IPS DF 19.7 (cell line): ENCODE data around the gene FANCL.
"Not testable (repeated sequence)": the region's sequence is repeated elsewhere in the genome, so short reads cannot be mapped to it uniquely, and the experiment has no call there.

ENCODE experiments used
- DNase-seq: peaks from one replicate; pipeline ENCODE4 v3.0.0-alpha.2; 2013; ENCODE audit warnings: low read depth, low spot score

FANCL gene

DNA sequence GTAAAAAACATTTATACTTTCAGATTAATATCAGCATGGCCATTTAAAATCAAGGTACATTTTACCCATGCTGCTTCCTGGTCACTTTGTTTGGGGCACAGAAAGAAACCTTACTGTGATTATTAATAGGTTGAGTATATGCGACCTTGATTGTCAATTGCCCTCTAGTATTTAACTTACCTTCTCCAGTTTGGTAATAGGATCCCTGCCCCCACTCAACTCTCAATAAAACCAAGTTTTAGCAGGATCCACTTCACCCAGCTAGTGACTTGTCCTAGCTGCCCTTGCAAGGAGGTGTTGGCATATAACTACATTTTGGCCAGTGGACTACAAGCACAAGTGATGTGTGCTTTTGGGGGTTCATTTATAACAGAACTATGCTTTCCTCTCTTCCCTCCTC is 34.3 kb downstream of the FANCL start:
- no peak for DNase-seq

DNA sequence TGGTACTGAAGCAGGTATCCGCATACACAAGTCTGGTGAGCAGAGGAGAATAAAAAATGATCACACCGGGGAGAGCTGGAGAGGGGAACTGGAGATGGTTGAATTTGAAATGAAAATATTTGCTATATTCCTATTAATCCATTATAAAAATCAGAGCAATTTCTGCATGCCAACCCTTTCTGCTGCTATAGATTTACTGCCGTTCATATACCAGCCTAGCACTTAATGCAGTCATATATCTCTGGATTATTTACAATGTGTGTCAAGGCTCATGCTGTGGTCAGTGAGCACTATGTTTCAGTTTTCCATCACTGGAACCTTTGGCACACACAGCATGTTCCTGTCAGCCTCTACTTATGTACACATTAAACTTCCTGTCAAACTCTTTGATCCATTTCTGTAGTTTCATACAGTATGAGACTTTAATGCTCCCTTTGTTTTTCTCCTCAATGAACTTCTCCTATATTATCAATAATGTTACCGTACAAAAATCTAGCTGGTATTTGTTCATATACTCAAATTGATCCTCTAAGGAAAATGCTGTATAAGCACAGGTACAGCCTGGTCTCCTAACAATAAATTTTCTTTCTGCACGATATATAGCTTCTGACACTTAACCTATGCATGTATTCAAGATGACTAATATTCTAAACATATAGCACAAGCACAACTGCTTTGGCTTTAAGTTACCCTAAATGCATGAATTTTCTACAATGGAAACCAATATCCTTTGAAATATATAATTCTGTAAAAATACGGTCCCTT is 36.7 kb downstream of the FANCL start:
- no peak for DNase-seq

DNA sequence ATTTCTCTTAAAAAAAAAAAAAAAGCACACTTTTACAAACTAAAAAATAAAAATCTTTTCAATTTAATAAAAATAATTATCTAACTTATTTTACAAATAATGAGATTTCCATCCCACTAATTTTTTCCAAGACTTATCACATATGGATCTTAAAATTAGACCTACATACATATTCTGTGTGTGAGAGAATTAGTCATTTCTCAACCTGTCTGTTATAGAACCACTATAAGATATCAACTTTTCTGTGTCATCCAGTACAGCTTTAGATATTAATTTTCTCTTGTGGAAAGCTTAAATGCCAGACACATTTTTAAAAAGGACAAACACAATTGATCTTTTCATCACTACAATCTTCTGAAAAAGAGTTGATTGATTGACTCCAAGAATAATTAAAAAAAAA is 38.1 kb downstream of the FANCL start:
- DNase-seq = no peak

DNA sequence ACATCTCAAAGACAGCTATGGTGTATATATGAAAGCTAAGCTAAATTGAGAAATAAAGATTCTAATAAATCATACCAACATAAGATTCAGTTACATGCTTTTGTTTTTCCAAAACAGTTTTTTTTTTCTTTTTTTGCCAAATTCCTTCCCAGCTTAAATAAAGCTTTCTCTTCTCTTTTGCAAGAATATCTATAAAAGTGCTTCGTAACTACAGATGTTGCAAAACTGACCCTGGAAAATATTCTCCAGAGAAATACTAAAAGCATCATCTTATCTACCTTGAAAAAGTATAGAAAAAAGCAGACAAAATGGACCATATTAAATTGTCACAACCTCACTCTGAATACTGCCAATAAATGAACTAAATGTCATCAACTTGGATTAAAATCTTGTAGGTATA is 38.7 kb downstream of the FANCL start:
- no peak for DNase-seq

DNA sequence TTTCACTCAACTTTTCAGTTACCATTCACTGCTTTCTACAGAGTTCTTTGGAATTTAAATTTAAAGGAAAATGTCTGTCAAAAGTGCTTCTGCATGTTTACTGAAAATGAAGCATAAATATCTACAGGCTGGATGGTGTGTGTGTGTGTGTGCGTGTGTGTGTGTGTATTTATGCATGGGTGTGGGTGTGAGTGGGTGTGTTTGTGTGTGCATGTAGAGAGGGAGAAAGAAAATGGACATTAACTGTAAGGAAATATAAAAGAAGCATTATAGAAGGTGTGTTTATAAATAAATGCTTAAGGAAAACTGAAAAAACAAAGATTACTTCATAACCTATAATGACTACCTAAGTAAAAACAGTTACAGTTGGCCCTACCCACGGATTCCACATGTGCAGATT is 43.2 kb downstream of the FANCL start:
- DNase-seq = no peak

DNA sequence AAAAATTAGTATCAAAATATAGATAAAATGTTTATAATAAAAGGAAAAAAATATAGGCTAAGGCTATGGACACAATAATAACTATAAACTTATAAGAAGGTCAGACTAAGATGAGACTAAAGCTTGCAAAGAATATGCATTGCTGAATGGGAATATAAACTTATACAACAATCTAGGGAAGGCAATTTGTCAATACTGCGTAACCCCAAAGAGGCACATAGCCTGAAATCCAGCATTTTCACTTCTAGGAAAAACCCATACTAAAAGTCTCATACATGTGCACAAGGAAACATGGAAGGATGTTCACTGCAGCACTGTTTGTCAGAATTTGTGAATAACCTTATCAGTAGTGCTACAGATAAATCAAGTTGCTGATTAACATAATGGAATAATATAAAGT is 45.5 kb downstream of the FANCL start:
- no peak for DNase-seq

DNA sequence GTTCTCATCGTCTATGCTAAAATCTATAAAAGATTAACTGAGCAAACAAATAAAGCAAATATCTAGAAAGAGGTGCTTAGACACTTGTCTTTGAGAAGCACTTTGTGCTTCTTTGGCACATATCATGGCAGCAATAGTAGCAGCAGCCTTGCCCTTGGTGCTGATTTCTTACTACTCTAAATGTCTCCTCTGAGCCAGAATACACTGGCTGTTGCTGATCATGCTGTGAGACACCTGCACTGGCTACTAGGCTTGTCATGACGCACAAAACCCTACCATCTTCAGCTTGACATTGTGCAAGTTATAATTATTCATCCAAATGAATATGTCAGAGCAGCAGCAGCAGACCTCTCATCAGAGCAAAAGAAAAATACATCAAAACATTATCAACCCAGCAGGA is 46.7 kb downstream of the FANCL start:
- DNase-seq = no peak

DNA sequence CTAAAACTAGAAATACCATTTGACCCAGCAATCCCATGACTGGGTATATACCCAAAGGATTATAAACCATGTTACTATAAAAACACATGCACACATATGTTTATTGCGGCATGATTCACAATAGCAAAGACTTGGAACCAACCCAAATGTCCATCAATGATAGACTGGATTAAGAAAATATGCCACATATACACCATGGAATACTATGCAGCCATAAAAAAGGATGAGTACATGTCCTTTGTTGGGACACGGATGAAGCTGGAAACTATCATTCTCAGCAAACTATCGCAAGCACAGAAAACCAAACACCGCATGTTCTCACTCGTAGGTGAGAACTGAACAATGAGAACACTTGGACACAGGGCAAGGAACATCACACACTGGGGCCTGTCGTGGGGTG is 54.1 kb downstream of the FANCL start:
- DNase-seq = not testable (repeated sequence)

DNA sequence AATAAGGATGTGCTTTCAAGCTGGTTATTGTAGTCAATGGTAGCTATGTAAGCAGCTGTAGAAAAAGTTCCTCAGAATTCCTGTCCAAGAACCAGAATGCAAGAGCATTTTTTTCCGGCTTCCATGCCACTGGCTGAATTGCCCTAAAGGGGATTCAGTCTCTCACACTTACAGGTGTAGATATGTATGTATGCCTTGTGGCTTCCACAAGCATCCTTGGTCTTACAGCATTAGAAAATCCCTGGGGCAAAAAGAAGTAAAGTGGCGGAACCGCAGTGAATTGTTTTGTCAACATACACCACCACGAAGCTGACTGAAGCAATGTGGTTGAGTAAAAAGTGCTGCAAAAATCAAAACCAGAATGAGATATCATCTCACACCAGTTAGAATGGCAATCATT is 54.6 kb downstream of the FANCL start:
- DNase-seq = no peak

DNA sequence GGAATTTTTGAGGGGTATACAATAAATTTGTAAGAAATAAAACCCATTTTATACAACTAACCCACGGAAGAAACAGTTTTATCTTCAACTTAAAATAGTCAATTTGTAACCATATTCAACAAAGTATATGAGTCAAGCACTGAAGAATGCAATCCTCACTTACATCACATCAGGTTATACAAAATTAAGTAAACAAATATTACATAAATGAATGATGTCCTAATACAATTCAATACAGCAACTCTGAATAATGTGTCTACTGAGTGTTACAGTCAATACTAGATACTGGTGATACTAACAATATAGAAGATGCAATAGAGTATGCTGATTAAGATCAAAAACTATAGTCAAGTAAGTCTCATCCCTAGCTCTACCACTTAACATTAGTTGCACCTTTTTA is 58.6 kb downstream of the FANCL start:
- no peak for DNase-seq

DNA sequence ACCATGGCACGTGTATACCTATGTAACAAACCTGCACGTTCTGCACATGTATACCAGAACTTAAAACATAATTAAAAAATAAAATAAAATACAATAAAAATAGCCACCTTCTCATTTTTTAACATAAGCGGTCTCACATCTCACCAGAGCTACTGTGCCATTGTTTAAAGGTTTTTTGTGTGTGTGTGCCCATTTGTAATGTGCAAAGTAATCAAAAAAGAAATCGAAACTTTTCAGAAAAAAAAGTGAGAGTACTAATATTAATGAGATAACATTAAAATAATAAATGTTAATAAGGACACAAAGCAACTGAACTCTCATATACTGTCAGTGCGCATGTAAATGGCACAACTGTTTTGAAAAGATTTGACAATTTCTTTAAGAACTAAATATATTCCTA is 60.5 kb downstream of the FANCL start:
- no peak for DNase-seq

DNA sequence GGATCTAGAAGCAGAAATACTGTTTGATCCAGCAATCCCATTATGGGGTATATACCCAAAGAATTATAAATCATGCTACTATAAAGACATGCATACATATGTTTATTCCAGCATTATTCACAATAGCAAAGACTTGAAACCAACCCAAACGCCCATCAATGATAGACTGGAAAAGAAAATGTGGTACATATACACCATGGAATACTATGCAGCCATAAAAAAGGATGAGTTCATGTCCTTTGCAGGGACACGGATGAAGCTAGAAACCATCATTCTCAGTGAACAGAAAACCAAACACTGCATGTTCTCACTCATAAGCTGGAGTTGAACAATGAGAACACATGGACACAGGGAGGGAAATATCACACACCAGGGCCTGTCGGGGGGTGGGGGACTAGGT is 61.0 kb downstream of the FANCL start:
- DNase-seq = not testable (repeated sequence)

DNA sequence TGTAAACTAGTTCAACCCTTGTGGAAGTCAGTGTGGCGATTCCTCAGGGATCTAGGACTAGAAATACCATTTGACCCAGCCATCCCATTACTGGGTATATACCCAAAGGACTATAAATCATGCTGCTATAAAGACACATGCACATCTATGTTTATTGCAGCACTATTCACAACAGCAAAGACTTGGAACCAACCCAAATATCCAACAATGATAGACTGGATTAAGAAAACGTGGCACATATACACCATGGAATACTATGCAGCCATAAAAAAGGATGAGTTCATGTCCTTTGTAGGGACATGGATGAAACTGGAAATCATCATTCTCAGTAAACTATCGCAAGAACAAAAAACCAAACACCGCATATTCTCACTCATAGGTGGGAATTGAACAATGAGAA is 63.9 kb downstream of the FANCL start:
- DNase-seq = not testable (repeated sequence)

DNA sequence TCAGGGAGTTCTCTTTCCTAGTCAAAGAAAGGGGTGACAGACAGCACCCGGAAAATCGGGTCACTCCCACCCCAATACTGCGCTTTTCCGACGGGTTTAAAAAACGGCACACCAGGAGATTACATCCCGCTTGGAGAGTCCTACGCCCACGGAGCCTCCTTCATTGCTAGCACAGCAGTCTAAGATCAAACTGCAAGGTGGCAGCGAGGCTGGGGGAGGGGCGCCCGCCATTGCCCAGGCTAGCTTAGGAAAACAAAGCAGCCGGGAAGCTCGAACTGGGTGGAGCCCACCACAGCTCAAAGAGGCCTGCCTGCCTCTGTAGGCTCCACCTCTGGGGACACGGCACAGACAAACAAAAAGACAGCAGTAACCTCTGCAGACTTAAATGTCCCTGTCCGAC is 69.3 kb downstream of the FANCL start:
- DNase-seq = not testable (repeated sequence)

DNA sequence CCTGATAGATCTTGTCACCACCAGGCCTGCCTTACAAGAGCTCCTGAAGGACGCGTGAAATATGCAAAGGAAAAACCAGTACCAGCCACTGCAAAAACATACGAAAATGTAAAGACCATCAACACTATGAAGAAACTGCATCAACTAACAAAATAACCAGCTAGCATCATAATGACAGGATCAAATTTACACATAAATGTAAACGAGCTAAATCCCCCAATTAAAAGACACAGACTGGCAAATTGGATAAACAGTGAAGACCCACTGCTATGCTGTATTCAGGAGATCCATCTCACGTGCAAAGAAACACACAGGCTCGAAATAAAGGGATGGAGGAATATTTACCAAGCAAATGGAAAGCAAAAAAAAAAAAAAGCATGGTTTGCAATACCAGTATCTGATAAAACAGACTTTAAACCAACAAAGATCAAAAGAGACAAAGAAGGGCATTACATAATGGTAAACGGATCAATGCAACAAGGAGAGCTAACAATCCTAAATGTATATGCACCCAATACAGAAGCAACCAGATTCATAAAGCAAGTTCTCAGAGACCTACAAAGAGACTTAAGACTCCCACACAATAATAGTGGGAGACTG is 70.7 kb downstream of the FANCL start:
- not testable (repeated sequence) for DNase-seq

DNA sequence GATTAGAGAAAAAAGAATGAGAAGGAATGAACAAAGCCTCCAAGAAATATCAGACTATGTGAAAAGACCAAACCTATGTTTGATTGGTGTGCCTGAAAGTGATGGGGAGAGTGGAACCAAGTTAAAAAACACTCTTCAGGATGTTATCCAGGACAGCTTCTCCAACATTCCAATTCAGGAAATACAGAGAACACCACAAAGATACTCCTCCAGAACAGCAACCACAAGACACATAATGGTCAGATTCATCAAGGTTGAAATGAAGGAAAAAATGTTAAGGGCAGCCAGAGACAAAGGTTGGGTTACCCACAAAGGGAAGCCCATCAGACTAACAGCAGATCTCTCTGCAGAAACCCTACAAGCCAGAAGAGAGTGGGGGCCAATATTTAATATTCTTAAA is 71.3 kb downstream of the FANCL start:
- DNase-seq = not testable (repeated sequence)

DNA sequence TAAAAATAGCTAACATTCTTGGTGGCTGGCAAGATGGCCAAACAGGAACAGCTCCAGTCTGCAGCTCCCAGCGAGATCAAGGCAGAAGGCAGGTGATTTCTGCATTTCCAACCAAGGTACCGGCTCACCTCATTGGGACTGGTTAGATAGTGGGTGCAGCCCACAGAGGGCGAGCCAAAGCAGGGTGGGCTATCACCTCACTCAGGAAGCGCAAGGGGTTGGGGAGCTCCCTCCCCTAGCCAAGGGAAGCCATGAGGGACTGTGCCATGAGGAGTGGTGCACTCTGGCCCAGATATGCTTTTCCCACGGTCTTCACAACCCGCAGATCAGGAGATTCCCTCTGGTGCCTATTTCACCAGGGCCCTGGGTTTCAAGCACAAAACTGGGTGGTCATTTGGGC is 73.0 kb downstream of the FANCL start:
- not testable (repeated sequence) for DNase-seq

DNA sequence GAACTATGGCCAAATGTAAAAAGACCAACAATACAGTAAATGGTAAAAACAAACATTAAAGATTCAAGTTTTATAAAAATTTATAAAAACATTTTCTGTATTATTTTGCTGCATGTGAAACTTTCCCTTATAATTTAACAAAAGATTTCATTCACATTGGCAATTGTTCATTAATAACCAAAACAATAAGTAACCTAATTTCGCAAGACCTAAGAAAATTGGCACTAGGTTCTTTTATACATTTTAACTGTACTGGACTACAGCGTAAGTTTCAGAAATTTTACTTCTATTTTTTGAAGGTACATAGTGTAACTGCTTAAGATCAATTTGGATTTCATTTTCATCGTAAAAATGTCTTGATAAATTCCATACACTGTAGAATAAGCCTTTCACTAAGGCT is 77.2 kb downstream of the FANCL start:
- no peak for DNase-seq

DNA sequence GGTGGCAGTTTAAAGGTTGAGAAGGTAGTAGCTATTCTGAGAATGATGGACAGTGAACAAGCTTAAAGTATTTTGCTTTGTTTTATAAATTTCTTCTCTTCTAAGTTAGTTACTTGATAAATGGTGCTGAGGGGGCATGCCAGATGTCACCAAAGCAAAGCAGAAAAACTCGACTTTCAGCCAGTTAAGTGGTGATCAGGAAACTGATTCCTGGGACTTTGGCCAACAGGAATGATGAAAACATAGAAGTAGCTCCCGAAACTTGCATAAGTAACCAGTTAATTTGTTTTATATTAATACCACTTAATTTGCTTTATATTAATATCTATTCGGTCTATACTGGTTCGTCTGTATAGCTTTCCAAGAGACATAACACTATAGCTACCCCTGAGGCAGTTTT is 82.6 kb downstream of the FANCL start:
- DNase-seq = no peak

DNA sequence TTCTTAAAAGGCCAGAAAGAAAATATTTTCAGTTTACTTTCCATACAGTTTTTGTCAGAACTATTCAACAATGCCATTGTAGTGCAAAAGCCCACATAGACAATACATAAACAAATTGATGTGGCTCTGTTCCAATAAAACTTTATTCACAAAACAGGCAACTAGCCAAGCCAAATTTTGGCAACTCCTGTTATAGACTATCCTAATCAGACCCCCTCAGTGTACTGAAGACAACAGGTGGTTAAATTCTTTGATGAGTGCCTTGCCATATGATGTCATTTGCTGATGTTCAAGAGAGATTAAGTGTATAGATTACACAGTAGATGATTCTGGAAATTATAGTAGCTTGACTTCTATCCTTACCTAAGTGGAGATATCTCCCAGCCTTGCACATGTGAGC is 83.4 kb downstream of the FANCL start:
- no peak for DNase-seq

DNA sequence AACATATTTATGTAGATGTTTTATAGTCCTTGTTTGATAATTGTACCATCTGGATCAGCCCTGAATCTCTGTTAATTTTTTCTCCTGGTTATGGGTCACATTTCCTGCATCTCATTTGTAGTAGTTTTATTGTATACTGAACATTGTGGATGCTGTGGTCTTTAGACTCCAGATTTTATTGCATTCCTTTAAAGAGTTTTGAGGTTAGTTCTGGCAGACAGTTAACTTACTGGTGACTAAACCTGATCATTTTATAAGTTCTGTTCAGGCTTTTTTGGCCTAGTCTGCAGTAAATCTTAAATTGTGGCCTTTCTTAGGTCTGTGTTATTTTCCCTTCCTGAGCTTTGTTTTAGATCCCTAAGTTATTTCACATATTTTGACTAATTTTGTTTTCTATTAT is 84.3 kb downstream of the FANCL start:
- no peak for DNase-seq

DNA sequence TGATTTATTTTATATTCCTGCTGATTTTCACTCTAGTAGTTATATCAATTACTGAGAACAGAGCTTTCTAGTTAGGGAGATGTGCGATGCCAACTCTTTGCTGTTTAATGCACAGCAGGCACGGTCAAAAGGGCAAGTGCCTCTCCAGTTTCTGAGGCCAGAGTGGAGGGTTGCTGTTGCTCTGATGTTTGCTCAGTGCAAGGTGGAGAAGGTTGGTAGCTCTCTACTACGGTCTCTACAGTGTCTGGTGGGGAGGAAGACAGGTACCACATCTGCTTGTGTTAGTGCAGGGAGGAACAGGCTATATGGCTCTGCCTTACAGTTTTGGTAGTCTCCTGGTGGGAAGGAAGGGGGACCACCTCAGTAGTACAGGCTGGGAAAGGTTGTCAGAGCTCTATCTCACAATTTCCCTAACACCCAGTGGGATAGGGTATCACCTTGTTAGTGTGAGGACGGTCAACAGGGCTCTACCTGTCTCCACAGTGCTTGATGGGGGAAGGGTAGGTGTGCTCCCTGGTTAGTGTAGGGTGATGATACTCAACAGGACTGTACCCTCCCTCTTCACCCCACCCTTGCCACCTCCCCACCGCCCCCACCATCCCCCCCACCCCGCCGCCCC is 85.9 kb downstream of the FANCL start:
- no peak for DNase-seq

DNA sequence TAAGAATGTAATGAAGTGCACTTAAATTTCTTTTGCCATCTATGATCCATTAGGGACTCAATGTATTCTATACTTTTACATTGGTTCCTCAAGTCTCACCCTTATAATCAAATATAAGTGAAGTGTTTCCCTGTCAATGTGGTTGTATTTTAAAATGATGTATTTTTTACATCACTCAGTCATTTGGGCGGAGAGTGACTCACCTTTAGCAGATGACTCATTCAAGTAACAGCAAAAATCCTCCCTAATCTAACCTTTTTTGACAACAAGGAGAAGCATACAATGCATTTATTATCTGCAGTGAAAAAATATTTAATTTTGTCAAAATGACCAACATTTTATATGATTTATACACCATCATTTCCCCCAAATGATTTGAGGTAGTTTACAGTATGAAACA is 94.4 kb downstream of the FANCL start:
- DNase-seq = no peak
